Progenitor cell of endocrine pancreas (in vitro differentiated cells): ENCODE data around the gene ZNF444. TPM values are rescaled to one million over a fixed set of nuclear protein-coding genes. Genes with fewer than 3 reads are reported as not detected.
A peak's percentile ranks its signal among the peaks of the same experiment; 100 is the strongest.

ENCODE experiments used
- DNase-seq: peaks from one replicate; pipeline ENCODE4 v3.0.0; 2021; ENCODE audit warnings: low spot score; ENCODE audit not compliant: unreplicated experiment
- H3K27ac Mint-ChIP-seq: 2 replicates; pipeline ENCODE4 v1.8.0; 2021; ENCODE audit warnings: mild to moderate bottlenecking, moderate library complexity, mixed read lengths
- H3K27me3 Mint-ChIP-seq: 2 replicates; pipeline ENCODE4 v1.8.0; 2021; ENCODE audit warnings: mixed read lengths
- H3K36me3 Mint-ChIP-seq: 2 replicates; pipeline ENCODE4 v1.8.0; 2022; ENCODE audit warnings: mixed read lengths; ENCODE audit not compliant: insufficient read depth
- H3K4me1 Mint-ChIP-seq: 2 replicates; pipeline ENCODE4 v1.8.0; 2021; ENCODE audit warnings: low read depth, mixed read lengths
- H3K4me3 Mint-ChIP-seq: 2 replicates; pipeline ENCODE4 v1.8.0; 2021; ENCODE audit warnings: low read depth, mild to moderate bottlenecking, moderate library complexity, mixed read lengths
- H3K9me3 Mint-ChIP-seq: 2 replicates; pipeline ENCODE4 v1.8.0; 2021; ENCODE audit warnings: low read depth, mixed read lengths
- CTCF ChIP-seq: fragments of 200-600 bp; sonication (generic); IDR thresholded peaks from one replicate; pipeline ENCODE4 v1.5.0; 2021; ENCODE audit warnings: antibody characterized with exemption, mild to moderate bottlenecking; ENCODE audit not compliant: unreplicated experiment
- total RNA-seq: library from RNA; stranded (reverse); gene quantifications from 2 replicates; pipeline ENCODE4 v1.2.1, GENCODE V29; 2021

ZNF444 gene
- total RNA-seq, 1 donor from 2014 or later = 132 TPM

DNA sequence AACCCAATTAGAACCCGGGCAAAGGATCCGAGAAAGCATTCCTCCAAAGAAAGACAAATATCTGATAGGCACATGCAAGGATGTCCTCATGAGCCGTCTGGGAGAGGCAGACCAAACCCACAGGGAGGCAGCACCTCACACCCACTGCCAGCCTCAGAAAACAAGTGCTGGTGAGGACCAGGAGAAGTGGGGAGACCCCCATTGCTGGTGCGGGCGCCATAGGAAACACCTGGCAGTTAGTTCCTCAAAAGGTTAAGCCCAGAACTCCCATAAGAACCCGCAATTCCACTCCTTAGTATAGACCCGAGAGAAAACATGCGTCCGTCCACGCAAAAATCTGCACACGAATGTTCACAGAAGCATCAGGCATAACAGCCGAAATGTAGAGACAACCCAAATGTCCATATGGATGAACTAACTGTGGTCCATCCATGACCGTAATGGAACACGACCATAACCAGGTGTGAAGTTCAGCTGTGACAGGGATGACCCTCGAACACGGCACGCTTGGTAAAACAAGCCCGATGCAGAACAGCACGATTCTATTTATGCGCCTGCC lies 27.9 kb upstream of the ZNF444 start:
- H3K4me1 Mint-ChIP-seq = peaks cover 33% of the 10 kb centered on the region
- DNase-seq = no peak
- H3K4me3 Mint-ChIP-seq = no peak overlapping the region
- no peaks in the 10 kb centered on the region for H3K36me3 Mint-ChIP-seq
- H3K27ac Mint-ChIP-seq = peak overlapping the region; percentile 92
- no peak for TF ChIP-seq CTCF
- H3K9me3 Mint-ChIP-seq = no peaks in the 10 kb centered on the region
- H3K27me3 Mint-ChIP-seq = no peaks in the 10 kb centered on the region

DNA sequence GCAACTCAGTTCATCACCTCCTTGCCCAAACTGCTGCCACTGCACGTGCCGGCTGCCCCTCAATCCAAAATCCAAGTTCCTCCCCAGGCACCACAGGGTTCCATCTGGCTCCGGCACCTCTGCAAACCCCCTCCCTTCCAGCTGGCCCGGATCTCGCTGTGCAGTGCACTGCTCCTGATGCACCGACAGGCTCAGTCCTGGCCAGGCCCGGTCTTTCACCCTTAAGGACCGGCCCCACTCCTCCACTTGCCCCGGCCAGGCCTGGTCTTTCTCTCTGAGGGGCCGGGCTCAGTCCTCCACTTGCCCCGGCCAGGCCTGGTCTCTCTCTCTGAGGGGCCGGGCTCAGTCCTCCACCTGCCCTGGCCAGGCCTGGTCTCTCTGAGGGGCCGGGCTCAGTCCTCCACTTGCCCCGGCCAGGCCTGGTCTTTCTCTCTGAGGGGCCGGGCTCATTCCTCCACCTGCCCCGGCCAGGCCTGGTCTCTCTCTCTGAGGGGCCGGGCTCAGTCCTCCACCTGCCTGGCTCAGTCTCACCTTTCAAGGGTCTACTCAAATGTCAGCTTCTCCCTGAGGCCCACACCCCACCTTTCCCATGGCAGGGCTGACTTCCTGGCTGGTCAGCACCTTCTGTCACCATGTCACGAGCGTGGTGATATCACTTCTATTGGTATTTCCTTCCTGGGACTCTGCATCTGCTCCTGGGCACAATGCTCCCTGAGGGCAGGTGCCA lies 26.9 kb upstream of the ZNF444 start:
- Mint-ChIP-seq H3K27me3 (no peaks in the 10 kb centered on the region), H3K4me1 (peaks cover 35% of the 10 kb centered on the region), H3K4me3 (no peak overlapping the region), H3K36me3 (no peaks in the 10 kb centered on the region), H3K27ac (peak overlapping the region; percentile 82), H3K9me3 (no peaks in the 10 kb centered on the region)
- TF ChIP-seq CTCF = no peak
- DNase-seq = no peak

DNA sequence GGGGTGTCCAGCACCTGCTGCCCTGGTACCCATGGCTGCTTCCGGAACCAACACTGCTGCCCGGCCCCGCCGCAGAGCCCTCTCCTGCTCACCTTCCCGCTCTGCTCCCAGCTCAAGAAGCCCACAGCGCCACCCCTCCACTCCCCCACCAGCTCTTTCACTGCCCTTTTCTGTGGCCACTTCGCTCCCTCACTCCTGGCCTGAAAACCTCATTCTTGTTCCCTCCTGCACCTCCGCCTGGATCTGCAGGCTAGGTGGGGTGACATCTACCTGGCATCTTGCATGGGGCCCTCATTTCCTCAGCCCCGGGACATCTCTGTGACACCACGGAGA lies 26.3 kb upstream of the ZNF444 start:
- Mint-ChIP-seq H3K4me3 (no peak overlapping the region), H3K27me3 (no peaks in the 10 kb centered on the region), H3K27ac (peak overlapping the region; percentile 82), H3K36me3 (no peaks in the 10 kb centered on the region), H3K9me3 (no peaks in the 10 kb centered on the region), H3K4me1 (peaks cover 40% of the 10 kb centered on the region)
- no peak for DNase-seq
- TF ChIP-seq CTCF = no peak

GRCh38 chr19:56115490-56115889 lies 25.6 kb upstream of the ZNF444 start:
- H3K4me3 Mint-ChIP-seq = no peak overlapping the region
- DNase-seq = no peak
- no peak overlapping the region for H3K27ac Mint-ChIP-seq
- no peaks in the 10 kb centered on the region for H3K36me3 Mint-ChIP-seq
- no peak for TF ChIP-seq CTCF
- H3K9me3 Mint-ChIP-seq = no peaks in the 10 kb centered on the region
- peaks cover 37% of the 10 kb centered on the region for H3K4me1 Mint-ChIP-seq
- H3K27me3 Mint-ChIP-seq = no peaks in the 10 kb centered on the region

GRCh38 chr19:56116606-56117005 lies 24.5 kb upstream of the ZNF444 start:
- Mint-ChIP-seq H3K36me3 (no peaks in the 10 kb centered on the region), H3K4me1 (peaks cover 29% of the 10 kb centered on the region), H3K27ac (peak overlapping the region; percentile 56), H3K4me3 (no peak overlapping the region), H3K27me3 (no peaks in the 10 kb centered on the region), H3K9me3 (no peaks in the 10 kb centered on the region)
- TF ChIP-seq CTCF = no peak
- no peak for DNase-seq
